HEK293 (cell line): ENCODE measurements around the gene LOXL1.

Experiments
- HOXC10 ChIP-seq: sonication (generic); formaldehyde crosslinking; IDR thresholded peaks from 2 replicates; pipeline ENCODE4 v1.8.1; 2023; ENCODE audit warnings: mild to moderate bottlenecking, missing genetic modification reagents
- PATZ1 ChIP-seq: fragments of 450-650 bp; formaldehyde crosslinking; IDR thresholded peaks from 2 replicates; pipeline ENCODE4 v1.5.1; 2016; ENCODE audit warnings: missing biosample characterization, missing genetic modification characterization
- RBAK ChIP-seq: fragments of 450-650 bp; formaldehyde crosslinking; IDR thresholded peaks from 2 replicates; pipeline ENCODE4 v1.5.1; 2016; ENCODE audit warnings: missing biosample characterization, missing genetic modification characterization
- SP3 ChIP-seq: fragments of 450-650 bp; formaldehyde crosslinking; IDR thresholded peaks from 2 replicates; pipeline ENCODE4 v1.5.1; 2016; ENCODE audit warnings: missing biosample characterization, missing genetic modification characterization
- YY2 ChIP-seq: fragments of 450-650 bp; formaldehyde crosslinking; IDR thresholded peaks from 2 replicates; pipeline ENCODE4 v1.5.1; 2016; ENCODE audit warnings: missing biosample characterization, missing genetic modification characterization
- ZBTB21 ChIP-seq: fragments of 450-650 bp; formaldehyde crosslinking; IDR thresholded peaks from 2 replicates; pipeline ENCODE4 v1.5.1; 2017; ENCODE audit warnings: missing biosample characterization, missing genetic modification characterization
- ZFHX2 ChIP-seq: fragments of 450-650 bp; formaldehyde crosslinking; conservative IDR thresholded peaks from 2 replicates; pipeline ENCODE4 v1.5.1; 2016; ENCODE audit warnings: missing biosample characterization, missing genetic modification characterization
- ZNF148 ChIP-seq: fragments of 450-650 bp; formaldehyde crosslinking; IDR thresholded peaks from 2 replicates; pipeline ENCODE4 v1.5.0; 2017; ENCODE audit warnings: missing biosample characterization, missing genetic modification characterization, borderline replicate concordance
- ZNF169 ChIP-seq: fragments of 450-650 bp; formaldehyde crosslinking; IDR thresholded peaks from 2 replicates; pipeline ENCODE4 v1.5.1; 2016; ENCODE audit warnings: missing biosample characterization, missing genetic modification characterization
- ZNF280D ChIP-seq: fragments of 450-650 bp; formaldehyde crosslinking; IDR thresholded peaks from 2 replicates; pipeline ENCODE4 v1.5.1; 2016; ENCODE audit warnings: missing biosample characterization, missing genetic modification characterization
- ZNF398 ChIP-seq: fragments of 450-650 bp; formaldehyde crosslinking; IDR thresholded peaks from 2 replicates; pipeline ENCODE4 v1.5.1; 2017; ENCODE audit warnings: missing biosample characterization, missing genetic modification characterization
- ZNF561 ChIP-seq: fragments of 450-650 bp; IDR thresholded peaks from 2 replicates; pipeline ENCODE4 v1.5.1; 2018; ENCODE audit warnings: missing biosample characterization, missing genetic modification characterization, borderline replicate concordance
- ZNF580 ChIP-seq: fragments of 450-650 bp; formaldehyde crosslinking; IDR thresholded peaks from 2 replicates; pipeline ENCODE4 v1.5.1; 2016; ENCODE audit warnings: missing biosample characterization, missing genetic modification characterization
- ZNF621 ChIP-seq: fragments of 450-650 bp; formaldehyde crosslinking; IDR thresholded peaks from 2 replicates; pipeline ENCODE4 v1.5.1; 2017; ENCODE audit warnings: missing biosample characterization, missing genetic modification characterization
- ZNF629 ChIP-seq: fragments of 450-650 bp; formaldehyde crosslinking; IDR thresholded peaks from 2 replicates; pipeline ENCODE4 v1.5.1; 2017; ENCODE audit warnings: missing biosample characterization, missing genetic modification characterization
- ZNF658 ChIP-seq: fragments of 450-650 bp; formaldehyde crosslinking; IDR thresholded peaks from 2 replicates; pipeline ENCODE4; 2016; ENCODE audit warnings: missing biosample characterization, missing genetic modification characterization
- ZNF747 ChIP-seq: fragments of 450-650 bp; formaldehyde crosslinking; IDR thresholded peaks from 2 replicates; pipeline ENCODE4 v1.5.1; 2016; ENCODE audit warnings: missing biosample characterization, missing genetic modification characterization
- ZNF785 ChIP-seq: fragments of 450-650 bp; formaldehyde crosslinking; IDR thresholded peaks from 2 replicates; pipeline ENCODE4 v1.5.1; 2016; ENCODE audit warnings: missing biosample characterization, missing genetic modification characterization
- ZNF843 ChIP-seq: fragments of 450-650 bp; formaldehyde crosslinking; IDR thresholded peaks from 2 replicates; pipeline ENCODE4 v1.5.1; 2016; ENCODE audit warnings: missing biosample characterization, missing genetic modification characterization

LOXL1 gene

GRCh38 chr15:73892446-73893226 lies 33.6 kb upstream of the LOXL1 start (continued):
- TF ChIP-seq ZNF148 (tag by site-specific recombination) (0 out of 2 replicates have a peak, but pooled peaks have one; percentile 38), ZNF580 (tag by site-specific recombination) (no peak), ZNF785 (tag by site-specific recombination) (0 out of 2 replicates have a peak, but pooled peaks have one; percentile 47), ZBTB21 (tag by site-specific recombination) (peak; percentile 95), ZNF658 (peak; percentile 81; the same call in 1 of the 2 replicates), PATZ1 (tag by site-specific recombination) (0 out of 2 replicates have a peak, but pooled peaks have one; percentile 16), ZNF169 (0 out of 2 replicates have a peak, but pooled peaks have one; percentile 58), HOXC10 (CRISPR knock-in tag) (no peak), ZNF621 (tag by site-specific recombination) (0 out of 2 replicates have a peak, but pooled peaks have one; percentile 29), ZNF747 (tag by site-specific recombination) (peak; percentile 58; the same call in 1 of the 2 replicates), ZNF629 (tag by site-specific recombination) (peak; percentile 89), RBAK (tag by site-specific recombination) (peak; percentile 82; the same call in 1 of the 2 replicates), YY2 (tag by site-specific recombination) (peak; percentile 95), ZNF561 (no peak), ZNF280D (tag by site-specific recombination) (peak; percentile 59; the same call in 1 of the 2 replicates), SP3 (peak; percentile 25; the same call in 1 of the 2 replicates), ZNF843 (tag by site-specific recombination) (0 out of 2 replicates have a peak, but pooled peaks have one; percentile 15), ZFHX2 (tag by site-specific recombination) (peak; percentile 85), ZNF398 (tag by site-specific recombination) (peak; percentile 76)
